Peyer's patch (tissue), 4 donors: ENCODE measurements around the gene PRKCH.

Experiments
- POLR2A ChIP-seq, 2 donors: fragments of 450-650 bp; IDR thresholded peaks; one replicate each; pipeline ENCODE4 v1.5.1; 2017; ENCODE audit warnings: antibody characterized with exemption in 2 of 2, mild to moderate bottlenecking in 2 of 2, moderate library complexity in 2 of 2
- TF ChIP-seq, protein P1 (sequence below), 6 experiments: fragments of 450-650 bp in 4 of 6; fragments of 200-600 bp in 2 of 6; sonication (generic) in 1 of 6; IDR thresholded peaks; one replicate each; pipeline ENCODE4 v1.5.1; 2017 to 2019; ENCODE audit warnings: antibody characterized with exemption in 6 of 6, mild to moderate bottlenecking in 3 of 6, moderate library complexity in 1 of 6

DNA sequence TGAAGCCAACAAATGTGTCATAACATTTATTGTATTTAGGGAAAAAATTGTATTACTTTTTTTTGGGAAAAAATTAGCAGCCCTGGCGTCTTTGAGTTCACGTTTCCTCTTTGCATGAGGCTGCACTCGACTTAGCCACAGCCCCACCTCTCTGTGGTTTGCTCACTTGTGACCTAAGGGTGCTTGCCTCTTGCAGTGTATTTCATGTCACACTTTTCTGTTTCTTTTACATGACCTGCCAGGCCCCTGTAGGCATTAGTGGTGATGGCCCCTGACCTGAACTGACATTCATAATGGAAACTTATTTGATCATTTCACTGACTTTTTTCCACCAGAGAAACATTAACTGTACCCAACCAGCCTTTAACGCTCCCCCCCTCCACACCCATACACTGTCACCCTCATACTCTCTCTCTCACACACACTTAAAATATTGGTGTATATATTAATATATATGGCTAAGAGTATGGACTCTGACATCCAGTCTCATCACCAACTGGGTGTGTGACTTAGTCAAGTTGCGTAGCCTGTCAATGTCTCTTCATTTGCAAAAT, 122.9 kb downstream of the PRKCH start:
- TF ChIP-seq, protein P1, sequence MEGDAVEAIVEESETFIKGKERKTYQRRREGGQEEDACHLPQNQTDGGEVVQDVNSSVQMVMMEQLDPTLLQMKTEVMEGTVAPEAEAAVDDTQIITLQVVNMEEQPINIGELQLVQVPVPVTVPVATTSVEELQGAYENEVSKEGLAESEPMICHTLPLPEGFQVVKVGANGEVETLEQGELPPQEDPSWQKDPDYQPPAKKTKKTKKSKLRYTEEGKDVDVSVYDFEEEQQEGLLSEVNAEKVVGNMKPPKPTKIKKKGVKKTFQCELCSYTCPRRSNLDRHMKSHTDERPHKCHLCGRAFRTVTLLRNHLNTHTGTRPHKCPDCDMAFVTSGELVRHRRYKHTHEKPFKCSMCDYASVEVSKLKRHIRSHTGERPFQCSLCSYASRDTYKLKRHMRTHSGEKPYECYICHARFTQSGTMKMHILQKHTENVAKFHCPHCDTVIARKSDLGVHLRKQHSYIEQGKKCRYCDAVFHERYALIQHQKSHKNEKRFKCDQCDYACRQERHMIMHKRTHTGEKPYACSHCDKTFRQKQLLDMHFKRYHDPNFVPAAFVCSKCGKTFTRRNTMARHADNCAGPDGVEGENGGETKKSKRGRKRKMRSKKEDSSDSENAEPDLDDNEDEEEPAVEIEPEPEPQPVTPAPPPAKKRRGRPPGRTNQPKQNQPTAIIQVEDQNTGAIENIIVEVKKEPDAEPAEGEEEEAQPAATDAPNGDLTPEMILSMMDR (IDR thresholded peaks at IDR 0.05) = no peak
- no peak for TF ChIP-seq POLR2A (IDR thresholded peaks at IDR 0.05)
